OCI-LY1 (cell line): ENCODE data around the gene MYOM1.
A peak's percentile ranks its signal among the peaks of the same experiment; 100 is the strongest.

Experiments used
- H2AFZ ChIP-seq: fragments of 200-600 bp; sonication (generic), shearing (Covaris generic); 2 replicates; pipeline ENCODE4 v1.6.0; 2014; ENCODE audit warnings: antibody characterized with exemption, mild to moderate bottlenecking, low read length
- H3F3A ChIP-seq: fragments of 200-600 bp; sonication (generic), shearing (Covaris generic); 2 replicates; pipeline ENCODE4 v1.6.0; 2014; ENCODE audit warnings: mild to moderate bottlenecking, antibody characterized with exemption, low read length, moderate library complexity; ENCODE audit not compliant: insufficient read depth
- H3K27ac ChIP-seq: fragments of 200-600 bp; sonication (generic); 2 replicates; pipeline ENCODE4 v1.5.1; 2014; ENCODE audit warnings: low read length, mixed run types, mild to moderate bottlenecking, low read depth; ENCODE audit not compliant: poor library complexity, severe bottlenecking
- H3K27me3 ChIP-seq: fragments of 200-600 bp; sonication (generic); 2 replicates; pipeline ENCODE4 v1.6.0; 2014; ENCODE audit warnings: antibody characterized with exemption, mild to moderate bottlenecking, low read length, moderate library complexity; ENCODE audit not compliant: insufficient read depth
- H3K36me3 ChIP-seq: fragments of 200-600 bp; sonication (generic); 2 replicates; pipeline ENCODE4 v1.6.1; 2014; ENCODE audit warnings: mild to moderate bottlenecking, antibody characterized with exemption, low read length, moderate library complexity, mixed read lengths; ENCODE audit not compliant: insufficient read depth
- H3K4me1 ChIP-seq: fragments of 200-600 bp; sonication (generic); 2 replicates; pipeline ENCODE4 v1.5.1; 2014; ENCODE audit warnings: mild to moderate bottlenecking, low read length, moderate library complexity; ENCODE audit not compliant: insufficient read depth, severe bottlenecking
- H3K4me2 ChIP-seq: fragments of 200-600 bp; sonication (generic), shearing (Covaris generic); 2 replicates; pipeline ENCODE4 v1.6.1; 2014; ENCODE audit warnings: low read length
- H3K4me3 ChIP-seq: fragments of 200-600 bp; sonication (generic); 2 replicates; pipeline ENCODE4 v1.5.1; 2014; ENCODE audit warnings: low read length, low read depth, mild to moderate bottlenecking, mixed read lengths; ENCODE audit not compliant: poor library complexity, severe bottlenecking
- H3K79me2 ChIP-seq: fragments of 200-600 bp; shearing (Covaris generic); 2 replicates; pipeline ENCODE4 v1.6.1; 2016; ENCODE audit warnings: mixed run types, low read length, mixed read lengths; ENCODE audit not compliant: insufficient read depth
- H3K9ac ChIP-seq: fragments of 200-600 bp; sonication (generic), shearing (Covaris generic); 2 replicates; pipeline ENCODE4 v1.6.1; 2014; ENCODE audit warnings: mild to moderate bottlenecking, low read length, mixed read lengths
- H3K9me2 ChIP-seq: fragments of 200-600 bp; sonication (generic), shearing (Covaris generic); 2 replicates; pipeline ENCODE4 v1.6.1; 2014; ENCODE audit warnings: low read depth, mild to moderate bottlenecking, low read length, mixed read lengths
- H3K9me3 ChIP-seq: fragments of 200-600 bp; shearing (Covaris generic); 2 replicates; pipeline ENCODE4 v1.6.1; 2014; ENCODE audit warnings: low read length, mixed read lengths
- H4K20me1 ChIP-seq: fragments of 200-600 bp; sonication (generic), shearing (Covaris generic); 2 replicates; pipeline ENCODE4 v1.6.0; 2016; ENCODE audit warnings: mild to moderate bottlenecking, low read length; ENCODE audit not compliant: insufficient read depth
- EZH2 ChIP-seq: fragments of 200-600 bp; sonication (generic), shearing (Covaris generic); IDR thresholded peaks from 2 replicates; pipeline ENCODE4 v1.8.0; 2017; ENCODE audit warnings: borderline replicate concordance, mixed run types, mild to moderate bottlenecking, antibody characterized with exemption, low read length, moderate library complexity, mixed read lengths
- TF ChIP-seq, protein P1 (sequence below): fragments of 200-600 bp; sonication (generic), shearing (Covaris generic); IDR thresholded peaks from 2 replicates; pipeline ENCODE4 v1.5.1; 2017; ENCODE audit warnings: mild to moderate bottlenecking, antibody characterized with exemption, low read length, moderate library complexity, mixed read lengths

Gene MYOM1

GRCh38 chr18:3061581-3062312 lies 158.0 kb downstream of the MYOM1 start:
- H3K4me2 ChIP-seq: no peak overlapping the region

GRCh38 chr18:3060667-3061580 lies 158.8 kb downstream of the MYOM1 start:
- TF ChIP-seq, protein P1, sequence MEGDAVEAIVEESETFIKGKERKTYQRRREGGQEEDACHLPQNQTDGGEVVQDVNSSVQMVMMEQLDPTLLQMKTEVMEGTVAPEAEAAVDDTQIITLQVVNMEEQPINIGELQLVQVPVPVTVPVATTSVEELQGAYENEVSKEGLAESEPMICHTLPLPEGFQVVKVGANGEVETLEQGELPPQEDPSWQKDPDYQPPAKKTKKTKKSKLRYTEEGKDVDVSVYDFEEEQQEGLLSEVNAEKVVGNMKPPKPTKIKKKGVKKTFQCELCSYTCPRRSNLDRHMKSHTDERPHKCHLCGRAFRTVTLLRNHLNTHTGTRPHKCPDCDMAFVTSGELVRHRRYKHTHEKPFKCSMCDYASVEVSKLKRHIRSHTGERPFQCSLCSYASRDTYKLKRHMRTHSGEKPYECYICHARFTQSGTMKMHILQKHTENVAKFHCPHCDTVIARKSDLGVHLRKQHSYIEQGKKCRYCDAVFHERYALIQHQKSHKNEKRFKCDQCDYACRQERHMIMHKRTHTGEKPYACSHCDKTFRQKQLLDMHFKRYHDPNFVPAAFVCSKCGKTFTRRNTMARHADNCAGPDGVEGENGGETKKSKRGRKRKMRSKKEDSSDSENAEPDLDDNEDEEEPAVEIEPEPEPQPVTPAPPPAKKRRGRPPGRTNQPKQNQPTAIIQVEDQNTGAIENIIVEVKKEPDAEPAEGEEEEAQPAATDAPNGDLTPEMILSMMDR: no peak
- no peak for TF ChIP-seq EZH2
- no peaks in the 10 kb centered on the region for H3K36me3 ChIP-seq
- H3K9me3 ChIP-seq: no peaks in the 10 kb centered on the region
- H2AFZ ChIP-seq: peak overlapping the region; percentile 70; the same call in 1 of the 2 replicates
- H3F3A ChIP-seq: no peaks in the 10 kb centered on the region
- no peak overlapping the region for H3K27ac ChIP-seq
- no peak overlapping the region for H3K4me2 ChIP-seq
- no peaks in the 10 kb centered on the region for H3K27me3 ChIP-seq
- H3K4me3 ChIP-seq: no peak overlapping the region
- H3K9me2 ChIP-seq: no peaks in the 10 kb centered on the region
- H4K20me1 ChIP-seq: no peaks in the 10 kb centered on the region
- peaks cover 16% of the 10 kb centered on the region for H3K4me1 ChIP-seq
- no peaks in the 10 kb centered on the region for H3K79me2 ChIP-seq
- H3K9ac ChIP-seq: no peak overlapping the region

More at GRCh38 chr18:3061581-3062312, 158.0 kb downstream of the MYOM1 start:
- Histone ChIP-seq H3K9me2 (no peaks in the 10 kb centered on the region), H3K4me1 (peaks cover 16% of the 10 kb centered on the region), H3K36me3 (no peaks in the 10 kb centered on the region), H4K20me1 (no peaks in the 10 kb centered on the region), H2AFZ (no peak overlapping the region), H3K27ac (peak overlapping the region; percentile 4), H3F3A (no peaks in the 10 kb centered on the region), H3K79me2 (no peaks in the 10 kb centered on the region), H3K27me3 (no peaks in the 10 kb centered on the region), H3K9ac (no peak overlapping the region), H3K4me3 (no peak overlapping the region), H3K9me3 (no peaks in the 10 kb centered on the region)
- TF ChIP-seq EZH2: no peak
- TF ChIP-seq, protein P1: no peak

- H2AFZ ChIP-seq: no peak overlapping the region
- H4K20me1 ChIP-seq: no peaks in the 10 kb centered on the region
- H3K9me3 ChIP-seq: no peaks in the 10 kb centered on the region
- no peaks in the 10 kb centered on the region for H3K79me2 ChIP-seq
- no peak for TF ChIP-seq EZH2
- TF ChIP-seq, protein P1: no peak
- no peaks in the 10 kb centered on the region for H3F3A ChIP-seq
- H3K4me2 ChIP-seq: no peak overlapping the region
- H3K9ac ChIP-seq: no peak overlapping the region
- no peak overlapping the region for H3K4me3 ChIP-seq
- H3K36me3 ChIP-seq: no peaks in the 10 kb centered on the region
- H3K27ac ChIP-seq: no peak overlapping the region
- no peaks in the 10 kb centered on the region for H3K27me3 ChIP-seq
- H3K9me2 ChIP-seq: no peaks in the 10 kb centered on the region
- H3K4me1 ChIP-seq: peaks cover 16% of the 10 kb centered on the region
These were observed 160.5 kb downstream of the MYOM1 start for GRCh38 chr18:3059272-3059671.
